GM10847 (cell line): ENCODE measurements around the gene MTG1.

Experiments used
- POLR2A ChIP-seq: IDR thresholded peaks from 2 replicates; pipeline ENCODE4 v1.6.1; 2011; ENCODE audit not compliant: insufficient read length; ENCODE audit errors: extremely low read depth

Gene MTG1

GRCh38 chr10:133459454-133460207, 65.7 kb downstream of the MTG1 start:
- TF ChIP-seq POLR2A: no peak

- no peak for TF ChIP-seq POLR2A
Observed at GRCh38 chr10:133460208-133460769, 66.3 kb downstream of the MTG1 start.

GRCh38 chr10:133461027-133461426, 67.1 kb downstream of the MTG1 start:
- no peak for TF ChIP-seq POLR2A

- no peak for TF ChIP-seq POLR2A
Observed at GRCh38 chr10:133461841-133462240, 67.9 kb downstream of the MTG1 start.

GRCh38 chr10:133462512-133463305, 68.8 kb downstream of the MTG1 start:
- no peak for TF ChIP-seq POLR2A

GRCh38 chr10:133464582-133465031, 70.7 kb downstream of the MTG1 start:
- TF ChIP-seq POLR2A: no peak

- TF ChIP-seq POLR2A: no peak
Observed at GRCh38 chr10:133465191-133465949, 71.4 kb downstream of the MTG1 start.

- TF ChIP-seq POLR2A: no peak
Observed at GRCh38 chr10:133465950-133466474, 72.1 kb downstream of the MTG1 start.

GRCh38 chr10:133466683-133467275, 72.8 kb downstream of the MTG1 start:
- no peak for TF ChIP-seq POLR2A

- no peak for TF ChIP-seq POLR2A
Observed at GRCh38 chr10:133467286-133467911, 73.4 kb downstream of the MTG1 start.

GRCh38 chr10:133471300-133472109, 77.5 kb downstream of the MTG1 start:
- TF ChIP-seq POLR2A: no peak
